DND-41 (cell line): ENCODE measurements around the gene SEC24C.
"Not testable (repeated sequence)": the region's sequence is repeated elsewhere in the genome, so short reads cannot be mapped to it uniquely, and the experiment has no call there.

Experiments
- ATAC-seq: fragments of 200-7000 bp; cut with Tn5 transposase; 3 replicates; pipeline ENCODE4 v1.9.1; 2021; ENCODE audit warnings: low read depth; ENCODE audit not compliant: insufficient read depth
- DNase-seq: peaks from one replicate; pipeline ENCODE4 v3.0.0-alpha.2; 2020
- H2AFZ ChIP-seq: 2 replicates; pipeline ENCODE4 v1.6.0; 2012; ENCODE audit warnings: low read depth, low read length
- H3K27ac ChIP-seq: 2 replicates; pipeline ENCODE4 v1.5.1; 2012; ENCODE audit warnings: low read length, inconsistent platforms
- H3K27me3 ChIP-seq: fragments of 200-600 bp; sonication (generic); 2 replicates; pipeline ENCODE4 v1.6.0; 2012; ENCODE audit warnings: low read length, mild to moderate bottlenecking, inconsistent platforms; ENCODE audit not compliant: insufficient read depth, poor library complexity
- H3K36me3 ChIP-seq: 2 replicates; pipeline ENCODE4 v1.5.1; 2012; ENCODE audit warnings: low read length, inconsistent platforms; ENCODE audit not compliant: insufficient read depth
- H3K4me1 ChIP-seq: 2 replicates; pipeline ENCODE4 v1.5.1; 2012; ENCODE audit warnings: mild to moderate bottlenecking, low read length; ENCODE audit not compliant: insufficient read depth
- H3K4me2 ChIP-seq: 2 replicates; pipeline ENCODE4 v1.6.0; 2012; ENCODE audit warnings: mild to moderate bottlenecking, moderate library complexity, low read length, inconsistent platforms; ENCODE audit not compliant: insufficient read depth
- H3K4me3 ChIP-seq, 2 experiments: fragments of 200-600 bp in 1 of 2; shearing (Covaris generic) in 1 of 2; 2 replicates each; pipeline ENCODE4 v1.5.1; 2012 to 2016; ENCODE audit warnings: inconsistent platforms in 2 of 2, low read length in 2 of 2, mild to moderate bottlenecking in 2 of 2, low read depth in 1 of 2, moderate library complexity in 1 of 2
- H3K79me2 ChIP-seq: 2 replicates; pipeline ENCODE4 v1.6.0; 2012; ENCODE audit warnings: low read length, inconsistent platforms; ENCODE audit not compliant: insufficient read depth
- H3K9ac ChIP-seq: 2 replicates; pipeline ENCODE4 v1.6.0; 2012; ENCODE audit warnings: low read depth, mild to moderate bottlenecking, inconsistent platforms, low read length, moderate library complexity
- H3K9me3 ChIP-seq: 2 replicates; pipeline ENCODE4 v1.5.1; 2012; ENCODE audit warnings: low read length, moderate library complexity, mild to moderate bottlenecking, inconsistent platforms; ENCODE audit not compliant: insufficient read depth, severe bottlenecking
- H4K20me1 ChIP-seq: 2 replicates; pipeline ENCODE4 v1.6.0; 2012; ENCODE audit warnings: low read length; ENCODE audit not compliant: insufficient read depth
- EZH2 ChIP-seq: IDR thresholded peaks from 3 replicates; pipeline ENCODE4 v1.6.1; 2012; ENCODE audit warnings: borderline replicate concordance, low read depth, mild to moderate bottlenecking, moderate library complexity, low read length, inconsistent platforms; ENCODE audit not compliant: severe bottlenecking
- TF ChIP-seq, protein P1 (sequence below): IDR thresholded peaks from 2 replicates; pipeline ENCODE4 v1.5.1; 2012; ENCODE audit warnings: borderline replicate concordance, low read length, moderate library complexity, mild to moderate bottlenecking; ENCODE audit not compliant: poor library complexity, severe bottlenecking; ENCODE audit errors: extremely low read depth

Gene SEC24C, protein sequence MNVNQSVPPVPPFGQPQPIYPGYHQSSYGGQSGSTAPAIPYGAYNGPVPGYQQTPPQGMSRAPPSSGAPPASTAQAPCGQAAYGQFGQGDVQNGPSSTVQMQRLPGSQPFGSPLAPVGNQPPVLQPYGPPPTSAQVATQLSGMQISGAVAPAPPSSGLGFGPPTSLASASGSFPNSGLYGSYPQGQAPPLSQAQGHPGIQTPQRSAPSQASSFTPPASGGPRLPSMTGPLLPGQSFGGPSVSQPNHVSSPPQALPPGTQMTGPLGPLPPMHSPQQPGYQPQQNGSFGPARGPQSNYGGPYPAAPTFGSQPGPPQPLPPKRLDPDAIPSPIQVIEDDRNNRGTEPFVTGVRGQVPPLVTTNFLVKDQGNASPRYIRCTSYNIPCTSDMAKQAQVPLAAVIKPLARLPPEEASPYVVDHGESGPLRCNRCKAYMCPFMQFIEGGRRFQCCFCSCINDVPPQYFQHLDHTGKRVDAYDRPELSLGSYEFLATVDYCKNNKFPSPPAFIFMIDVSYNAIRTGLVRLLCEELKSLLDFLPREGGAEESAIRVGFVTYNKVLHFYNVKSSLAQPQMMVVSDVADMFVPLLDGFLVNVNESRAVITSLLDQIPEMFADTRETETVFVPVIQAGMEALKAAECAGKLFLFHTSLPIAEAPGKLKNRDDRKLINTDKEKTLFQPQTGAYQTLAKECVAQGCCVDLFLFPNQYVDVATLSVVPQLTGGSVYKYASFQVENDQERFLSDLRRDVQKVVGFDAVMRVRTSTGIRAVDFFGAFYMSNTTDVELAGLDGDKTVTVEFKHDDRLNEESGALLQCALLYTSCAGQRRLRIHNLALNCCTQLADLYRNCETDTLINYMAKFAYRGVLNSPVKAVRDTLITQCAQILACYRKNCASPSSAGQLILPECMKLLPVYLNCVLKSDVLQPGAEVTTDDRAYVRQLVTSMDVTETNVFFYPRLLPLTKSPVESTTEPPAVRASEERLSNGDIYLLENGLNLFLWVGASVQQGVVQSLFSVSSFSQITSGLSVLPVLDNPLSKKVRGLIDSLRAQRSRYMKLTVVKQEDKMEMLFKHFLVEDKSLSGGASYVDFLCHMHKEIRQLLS

GRCh38 chr10:73743905-73744663 is at the start of gene SEC24C:
TSS of gene SEC24C (plus strand) at chr10:73744372. CDS start at chr10:73746833, 2,461 bp downstream.
- peak; percentile 90 for ATAC-seq
- no peak for TF ChIP-seq EZH2
- TF ChIP-seq, protein P1, sequence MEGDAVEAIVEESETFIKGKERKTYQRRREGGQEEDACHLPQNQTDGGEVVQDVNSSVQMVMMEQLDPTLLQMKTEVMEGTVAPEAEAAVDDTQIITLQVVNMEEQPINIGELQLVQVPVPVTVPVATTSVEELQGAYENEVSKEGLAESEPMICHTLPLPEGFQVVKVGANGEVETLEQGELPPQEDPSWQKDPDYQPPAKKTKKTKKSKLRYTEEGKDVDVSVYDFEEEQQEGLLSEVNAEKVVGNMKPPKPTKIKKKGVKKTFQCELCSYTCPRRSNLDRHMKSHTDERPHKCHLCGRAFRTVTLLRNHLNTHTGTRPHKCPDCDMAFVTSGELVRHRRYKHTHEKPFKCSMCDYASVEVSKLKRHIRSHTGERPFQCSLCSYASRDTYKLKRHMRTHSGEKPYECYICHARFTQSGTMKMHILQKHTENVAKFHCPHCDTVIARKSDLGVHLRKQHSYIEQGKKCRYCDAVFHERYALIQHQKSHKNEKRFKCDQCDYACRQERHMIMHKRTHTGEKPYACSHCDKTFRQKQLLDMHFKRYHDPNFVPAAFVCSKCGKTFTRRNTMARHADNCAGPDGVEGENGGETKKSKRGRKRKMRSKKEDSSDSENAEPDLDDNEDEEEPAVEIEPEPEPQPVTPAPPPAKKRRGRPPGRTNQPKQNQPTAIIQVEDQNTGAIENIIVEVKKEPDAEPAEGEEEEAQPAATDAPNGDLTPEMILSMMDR, result no peak
- Histone ChIP-seq H3K27ac (peak within 1 kb of the TSS; percentile 86), H3K9ac (peak within 1 kb of the TSS; percentile 71), H4K20me1 (peaks cover 7% of the 10 kb centered on the region; the same call in 1 of the 2 replicates), H3K79me2 (peaks cover 62% of the 10 kb centered on the region), H2AFZ (peak within 1 kb of the TSS; percentile 91), H3K4me3 (peak within 1 kb of the TSS; percentile 82 to 95), H3K9me3 (no peaks in the 10 kb centered on the region), H3K36me3 (peaks cover 22% of the 10 kb centered on the region), H3K4me2 (peak within 1 kb of the TSS; percentile 91), H3K4me1 (peaks cover 44% of the 10 kb centered on the region), H3K27me3 (no peaks in the 10 kb centered on the region)
- peak; percentile 96 for DNase-seq

- H3K27me3 ChIP-seq, H3K27ac ChIP-seq, H2AFZ ChIP-seq, H4K20me1 ChIP-seq, H3K9me3 ChIP-seq, ATAC-seq, H3K4me3 ChIP-seq, H3K36me3 ChIP-seq, DNase-seq, H3K9ac ChIP-seq, H3K4me2 ChIP-seq, H3K79me2 ChIP-seq, H3K4me1 ChIP-seq: not testable (repeated sequence)
Measured at GRCh38 chr10:73695302-73695701, 48.9 kb upstream of the SEC24C start.

GRCh38 chr10:73697675-73698159 is 46.5 kb upstream of the SEC24C start, which contains the start of gene AGAP5:
TSS of gene AGAP5 (minus strand) at chr10:73698109. CDS start at chr10:73697755, 354 bp downstream.
- not testable (repeated sequence) for DNase-seq, H3K79me2 ChIP-seq, ATAC-seq

DNA sequence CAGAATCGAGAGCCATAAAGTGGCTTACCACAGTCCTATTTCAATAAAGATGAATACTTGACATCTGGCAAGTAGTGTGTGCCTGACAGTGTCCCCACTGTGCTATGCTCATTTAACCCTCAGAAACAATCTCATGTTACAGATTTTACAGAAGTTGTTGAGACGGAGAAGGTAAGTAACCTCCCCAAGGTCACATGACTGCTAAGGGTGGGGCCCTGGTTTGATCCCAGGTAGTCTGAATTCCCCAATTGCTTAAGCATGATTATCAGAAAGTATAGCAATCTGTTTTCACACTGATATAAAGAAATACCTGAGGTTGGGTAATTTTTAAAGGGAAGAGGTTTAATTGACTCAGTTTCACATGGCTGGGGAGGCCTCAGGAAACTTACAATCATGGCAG is 45.4 kb upstream of the SEC24C start:
- not testable (repeated sequence) for ATAC-seq

More at GRCh38 chr10:73697675-73698159, 46.5 kb upstream of the SEC24C start, which contains the start of gene AGAP5:
- H3K4me1 ChIP-seq, H3K4me3 ChIP-seq, H4K20me1 ChIP-seq, H3K9me3 ChIP-seq, H3K36me3 ChIP-seq, H3K27ac ChIP-seq, H2AFZ ChIP-seq, H3K27me3 ChIP-seq, H3K9ac ChIP-seq, H3K4me2 ChIP-seq: not testable (repeated sequence)

DNA sequence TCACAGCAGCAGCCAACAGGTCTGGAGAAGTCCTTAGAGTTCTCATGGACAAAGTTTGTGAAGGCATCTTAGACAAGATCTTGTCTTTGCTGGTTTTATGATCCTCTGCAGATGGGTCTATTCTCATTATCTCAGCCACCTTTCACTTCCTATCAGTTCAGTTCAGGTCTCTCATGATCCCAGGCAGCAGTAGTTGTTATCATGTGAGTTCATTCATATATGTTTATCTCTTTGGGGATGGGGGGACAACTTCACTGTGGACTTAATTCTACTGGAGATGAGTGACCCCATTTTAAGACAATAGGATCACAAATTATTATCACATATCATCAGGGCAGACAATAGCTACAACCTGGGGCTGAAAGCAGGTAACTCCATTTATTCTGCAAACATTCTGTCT is 40.2 kb upstream of the SEC24C start:
- H3K27ac ChIP-seq, H3K79me2 ChIP-seq, H3K36me3 ChIP-seq, DNase-seq, H2AFZ ChIP-seq, H4K20me1 ChIP-seq, H3K4me3 ChIP-seq, H3K27me3 ChIP-seq, H3K4me1 ChIP-seq, H3K9me3 ChIP-seq, H3K9ac ChIP-seq, ATAC-seq, H3K4me2 ChIP-seq: not testable (repeated sequence)

More for the DNA sequence above, 45.4 kb upstream of the SEC24C start:
- H3K4me3 ChIP-seq, H2AFZ ChIP-seq, H3K4me1 ChIP-seq, H3K36me3 ChIP-seq, H3K4me2 ChIP-seq, H3K79me2 ChIP-seq, DNase-seq, H4K20me1 ChIP-seq, H3K27ac ChIP-seq, H3K9me3 ChIP-seq, H3K27me3 ChIP-seq, H3K9ac ChIP-seq: not testable (repeated sequence)

DNA sequence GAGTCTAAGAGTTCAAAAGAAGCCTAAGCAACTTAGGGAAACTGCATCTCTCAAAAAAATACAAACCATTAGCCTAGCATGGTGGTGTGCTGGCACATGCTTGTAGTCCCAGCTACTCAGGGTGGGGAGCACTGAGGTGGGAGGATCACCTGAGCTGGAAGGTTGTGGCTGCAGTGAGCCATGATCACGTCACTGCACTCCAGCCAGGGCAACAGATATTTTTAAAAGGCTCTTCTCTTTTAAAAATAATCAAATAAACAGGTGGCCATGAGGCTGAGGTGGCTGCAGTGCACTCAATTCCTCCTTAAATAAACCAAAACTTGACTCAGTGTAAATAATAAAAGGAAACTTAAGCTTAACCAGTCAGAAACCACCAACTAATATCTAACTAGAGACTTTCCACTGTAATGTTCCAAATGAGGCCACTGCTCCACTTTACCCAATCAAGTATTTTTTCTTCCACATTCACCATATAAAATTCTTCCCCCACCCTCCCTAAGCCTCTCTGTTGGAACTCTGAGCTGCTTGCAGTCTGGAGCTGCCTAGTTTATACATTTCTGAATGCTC is 38.6 kb upstream of the SEC24C start:
- not testable (repeated sequence) for H3K27ac ChIP-seq, H3K4me2 ChIP-seq, H3K9ac ChIP-seq, H3K36me3 ChIP-seq, DNase-seq, H3K79me2 ChIP-seq, H3K4me3 ChIP-seq, H2AFZ ChIP-seq, ATAC-seq, H3K9me3 ChIP-seq, H3K4me1 ChIP-seq, H3K27me3 ChIP-seq, H4K20me1 ChIP-seq
